Activated naive CD8-positive, alpha-beta T cell treated with anti-CD3 and anti-CD28 coated beads, Interleukin-2, amount 50 U/mL, for 24 hours (primary cell): ENCODE results near the gene TM7SF3.
"Not testable (repeated sequence)": the region's sequence is repeated elsewhere in the genome, so short reads cannot be mapped to it uniquely, and the experiment has no call there.

Experiments
- ATAC-seq: fragments of 150-1000 bp; cut with Tn5 transposase; one replicate; pipeline ENCODE4 v1.10.0; 2021
- DNase-seq: peaks from one replicate; pipeline ENCODE4 v3.0.0; 2021
- H3K27ac Mint-ChIP-seq: one replicate; pipeline ENCODE4 v1.8.0; 2021; ENCODE audit warnings: mild to moderate bottlenecking, mixed read lengths
- H3K27me3 Mint-ChIP-seq: one replicate; pipeline ENCODE4 v1.8.0; 2021; ENCODE audit warnings: mixed read lengths
- H3K36me3 Mint-ChIP-seq: one replicate; pipeline ENCODE4 v1.8.0; 2021; ENCODE audit warnings: low read depth, mixed read lengths
- H3K4me1 Mint-ChIP-seq: one replicate; pipeline ENCODE4 v1.8.0; 2021; ENCODE audit warnings: mixed read lengths
- H3K4me3 Mint-ChIP-seq: one replicate; pipeline ENCODE4 v1.8.0; 2021; ENCODE audit warnings: mild to moderate bottlenecking, moderate library complexity, mixed read lengths
- H3K9me3 Mint-ChIP-seq: one replicate; pipeline ENCODE4 v1.8.0; 2021; ENCODE audit warnings: mixed read lengths

Gene TM7SF3

GRCh38 chr12:26979733-26980132 lies 34.5 kb downstream of the TM7SF3 start:
- ATAC-seq (no peak), DNase-seq (no peak)
- Mint-ChIP-seq H3K36me3 (peaks cover 47% of the 10 kb centered on the region), H3K27ac (no peak overlapping the region), H3K4me3 (no peak overlapping the region), H3K9me3 (no peaks in the 10 kb centered on the region), H3K27me3 (no peaks in the 10 kb centered on the region), H3K4me1 (no peaks in the 10 kb centered on the region)

DNA sequence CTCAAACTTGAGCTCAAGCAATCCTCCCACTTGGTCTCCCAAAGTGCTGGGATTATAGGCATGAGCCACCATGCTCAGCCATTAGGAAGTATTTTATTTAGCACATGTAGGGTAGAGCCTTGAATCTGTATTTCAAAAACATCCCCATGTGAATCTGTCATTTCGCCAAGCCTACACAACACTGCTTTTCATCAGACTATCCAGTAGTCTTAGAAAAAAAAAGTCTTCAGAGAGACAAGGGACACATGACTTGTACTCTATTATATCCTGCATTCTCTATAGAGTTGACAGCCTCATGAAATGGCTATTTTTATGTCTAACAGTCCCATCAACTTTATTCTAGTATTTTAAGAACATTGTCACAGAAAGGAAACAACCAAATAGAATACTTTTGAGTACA lies 35.4 kb downstream of the TM7SF3 start:
- Mint-ChIP-seq H3K27ac (no peak overlapping the region), H3K36me3 (peaks cover 42% of the 10 kb centered on the region)
- no peak for ATAC-seq

GRCh38 chr12:26976687-26977086 lies 37.5 kb downstream of the TM7SF3 start:
- ATAC-seq (no peak), DNase-seq (no peak)
- Mint-ChIP-seq H3K36me3 (peaks cover 33% of the 10 kb centered on the region), H3K4me3 (no peak overlapping the region), H3K9me3 (no peaks in the 10 kb centered on the region), H3K4me1 (peaks cover 6% of the 10 kb centered on the region), H3K27me3 (no peaks in the 10 kb centered on the region), H3K27ac (no peak overlapping the region)

More for the DNA sequence above, 35.4 kb downstream of the TM7SF3 start:
- no peak for DNase-seq
- no peaks in the 10 kb centered on the region for H3K27me3 Mint-ChIP-seq
- H3K9me3 Mint-ChIP-seq: no peaks in the 10 kb centered on the region
- H3K4me3 Mint-ChIP-seq: no peak overlapping the region
- H3K4me1 Mint-ChIP-seq: no peaks in the 10 kb centered on the region

GRCh38 chr12:26971963-26972362 lies 42.2 kb downstream of the TM7SF3 start:
- peak; percentile 53 for DNase-seq
- peak; percentile 100 for ATAC-seq
- Mint-ChIP-seq H3K27me3 (no peaks in the 10 kb centered on the region), H3K4me1 (peaks cover 14% of the 10 kb centered on the region), H3K9me3 (no peaks in the 10 kb centered on the region), H3K4me3 (no peak overlapping the region), H3K36me3 (peaks cover 30% of the 10 kb centered on the region), H3K27ac (no peak overlapping the region)

- no peak overlapping the region for H3K27ac Mint-ChIP-seq
- H3K9me3 Mint-ChIP-seq: no peaks in the 10 kb centered on the region
- DNase-seq (no peak), ATAC-seq (no peak)
- H3K36me3 Mint-ChIP-seq: peaks cover 18% of the 10 kb centered on the region
- H3K27me3 Mint-ChIP-seq: no peaks in the 10 kb centered on the region
- peaks cover 14% of the 10 kb centered on the region for H3K4me1 Mint-ChIP-seq
- no peak overlapping the region for H3K4me3 Mint-ChIP-seq
Observed at GRCh38 chr12:26970136-26970535, 44.0 kb downstream of the TM7SF3 start.

GRCh38 chr12:26966842-26967241 lies 47.3 kb downstream of the TM7SF3 start:
- ATAC-seq: no peak
- no peaks in the 10 kb centered on the region for H3K27me3 Mint-ChIP-seq

GRCh38 chr12:26963413-26963812 lies 50.8 kb downstream of the TM7SF3 start:
- no peaks in the 10 kb centered on the region for H3K4me1 Mint-ChIP-seq
- peaks cover 35% of the 10 kb centered on the region for H3K36me3 Mint-ChIP-seq
- H3K27ac Mint-ChIP-seq: no peak overlapping the region
- no peaks in the 10 kb centered on the region for H3K9me3 Mint-ChIP-seq
- ATAC-seq (no peak), DNase-seq (no peak)
- H3K4me3 Mint-ChIP-seq: no peak overlapping the region
- no peaks in the 10 kb centered on the region for H3K27me3 Mint-ChIP-seq

More at GRCh38 chr12:26966842-26967241, 47.3 kb downstream of the TM7SF3 start:
- DNase-seq: no peak
- H3K27ac Mint-ChIP-seq: no peak overlapping the region
- no peak overlapping the region for H3K4me3 Mint-ChIP-seq
- peaks cover 9% of the 10 kb centered on the region for H3K4me1 Mint-ChIP-seq
- H3K36me3 Mint-ChIP-seq: peaks cover 32% of the 10 kb centered on the region
- no peaks in the 10 kb centered on the region for H3K9me3 Mint-ChIP-seq

DNA sequence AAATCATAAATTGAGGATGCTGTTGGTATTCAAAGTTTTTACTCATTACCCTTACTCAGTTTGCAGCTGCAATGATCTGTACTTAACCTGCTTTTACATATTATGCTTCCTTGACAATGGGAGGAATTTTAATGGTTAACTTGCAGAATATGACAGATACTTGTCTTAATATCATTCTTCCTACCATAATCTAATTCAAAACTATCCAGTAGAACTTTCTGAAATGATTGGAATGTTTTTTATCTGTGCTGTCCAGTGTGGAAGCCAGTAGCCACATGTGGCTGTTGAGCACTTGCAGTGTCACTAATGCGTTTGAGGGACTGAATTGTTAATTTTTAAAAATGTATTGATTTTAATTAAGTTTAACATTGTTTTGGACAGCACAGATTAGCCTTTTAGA lies 52.4 kb downstream of the TM7SF3 start:
- Mint-ChIP-seq H3K4me3 (no peak overlapping the region), H3K9me3 (no peaks in the 10 kb centered on the region), H3K27me3 (no peaks in the 10 kb centered on the region), H3K4me1 (no peaks in the 10 kb centered on the region), H3K36me3 (peaks cover 36% of the 10 kb centered on the region), H3K27ac (no peak overlapping the region)
- ATAC-seq (no peak), DNase-seq (no peak)

DNA sequence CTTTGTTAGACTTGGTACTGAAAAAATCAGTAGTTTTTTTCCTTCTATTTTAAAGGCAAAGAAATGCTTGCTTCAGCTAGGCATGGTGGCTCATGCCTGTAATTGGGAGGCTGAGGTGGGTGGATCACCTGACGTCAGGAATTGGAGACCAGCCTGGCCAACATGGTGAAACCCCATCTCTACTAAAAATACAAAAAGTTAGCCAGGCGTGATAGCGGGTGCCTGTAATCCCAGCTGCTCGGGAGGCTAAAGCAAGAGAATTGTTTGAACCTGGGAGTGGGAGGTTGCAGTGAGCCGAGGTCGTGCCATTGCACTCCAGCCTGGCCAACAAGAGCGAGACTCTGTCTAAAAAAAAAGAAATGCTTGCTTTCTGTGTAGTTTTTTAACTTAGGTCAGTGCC lies 52.8 kb downstream of the TM7SF3 start:
- not testable (repeated sequence) for H3K4me3 Mint-ChIP-seq, DNase-seq, H3K9me3 Mint-ChIP-seq, ATAC-seq, H3K27me3 Mint-ChIP-seq, H3K27ac Mint-ChIP-seq, H3K4me1 Mint-ChIP-seq
- H3K36me3 Mint-ChIP-seq: peaks cover 37% of the 10 kb centered on the region

- no peak overlapping the region for H3K27ac Mint-ChIP-seq
- H3K27me3 Mint-ChIP-seq: no peaks in the 10 kb centered on the region
- peaks cover 36% of the 10 kb centered on the region for H3K4me1 Mint-ChIP-seq
- no peak for DNase-seq
- H3K36me3 Mint-ChIP-seq: peaks cover 34% of the 10 kb centered on the region
- no peak overlapping the region for H3K4me3 Mint-ChIP-seq
- H3K9me3 Mint-ChIP-seq: no peaks in the 10 kb centered on the region
- ATAC-seq: no peak
Observed at GRCh38 chr12:26954027-26954426, 60.2 kb downstream of the TM7SF3 start.

- Mint-ChIP-seq H3K4me1 (peaks cover 38% of the 10 kb centered on the region), H3K27me3 (no peaks in the 10 kb centered on the region), H3K36me3 (peaks cover 37% of the 10 kb centered on the region), H3K9me3 (peaks cover 2% of the 10 kb centered on the region), H3K27ac (no peak overlapping the region), H3K4me3 (no peak overlapping the region)
- DNase-seq: no peak
- ATAC-seq: no peak
Observed at GRCh38 chr12:26953447-26953846, 60.7 kb downstream of the TM7SF3 start.

- H3K36me3 Mint-ChIP-seq: peaks cover 40% of the 10 kb centered on the region
- DNase-seq (no peak), ATAC-seq (no peak)
- H3K9me3 Mint-ChIP-seq: peaks cover 10% of the 10 kb centered on the region
- H3K27ac Mint-ChIP-seq: peak overlapping the region; percentile 4
- peaks cover 62% of the 10 kb centered on the region for H3K4me1 Mint-ChIP-seq
- no peaks in the 10 kb centered on the region for H3K27me3 Mint-ChIP-seq
- H3K4me3 Mint-ChIP-seq: no peak overlapping the region
Observed at GRCh38 chr12:26948309-26948708, 65.9 kb downstream of the TM7SF3 start.

- Mint-ChIP-seq H3K27me3 (no peaks in the 10 kb centered on the region), H3K4me3 (peak overlapping the region; percentile 94), H3K36me3 (peaks cover 9% of the 10 kb centered on the region), H3K4me1 (peaks cover 60% of the 10 kb centered on the region), H3K27ac (peak overlapping the region; percentile 98), H3K9me3 (no peaks in the 10 kb centered on the region)
- ATAC-seq (no peak), DNase-seq (no peak)
Observed at GRCh38 chr12:26941215-26941594, 73.0 kb downstream of the TM7SF3 start.

DNA sequence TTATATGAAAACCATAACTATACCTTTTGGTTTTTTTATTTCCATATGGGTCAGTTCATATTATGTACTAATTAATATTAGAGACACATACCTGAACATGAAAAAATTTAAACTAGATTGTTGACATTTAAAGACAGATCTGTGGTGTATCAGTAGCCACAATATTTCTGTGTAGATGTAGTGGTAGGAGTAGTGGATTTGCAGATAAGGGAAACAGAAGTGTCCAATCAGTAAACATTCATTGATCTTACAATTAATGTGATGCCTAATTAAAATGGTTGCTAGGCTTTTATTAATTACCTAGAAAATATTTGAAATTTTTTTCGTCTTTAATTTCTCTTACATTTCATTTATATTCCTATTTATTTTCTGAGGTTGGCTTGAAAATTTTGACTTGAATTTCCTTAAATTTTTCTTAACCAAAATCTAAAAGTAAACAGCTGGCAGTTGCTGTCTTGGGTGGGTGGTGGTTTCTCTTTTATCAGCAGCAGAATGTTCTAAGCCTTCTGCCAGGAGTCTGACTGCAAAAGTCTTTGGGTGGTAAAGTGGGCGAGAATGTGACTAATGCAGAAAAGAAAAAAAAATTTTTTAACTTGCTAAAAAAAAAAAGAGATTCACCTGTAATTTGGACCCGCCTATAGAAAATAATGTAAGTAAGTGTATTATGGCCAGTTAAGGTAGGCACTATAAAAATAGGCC lies 73.5 kb downstream of the TM7SF3 start:
- peak overlapping the region; percentile 94 for H3K4me3 Mint-ChIP-seq
- no peaks in the 10 kb centered on the region for H3K27me3 Mint-ChIP-seq
- peaks cover 60% of the 10 kb centered on the region for H3K4me1 Mint-ChIP-seq
- H3K36me3 Mint-ChIP-seq: peaks cover 4% of the 10 kb centered on the region
- H3K9me3 Mint-ChIP-seq: no peaks in the 10 kb centered on the region
- DNase-seq (no peak), ATAC-seq (no peak)
- H3K27ac Mint-ChIP-seq: peak overlapping the region; percentile 98

DNA sequence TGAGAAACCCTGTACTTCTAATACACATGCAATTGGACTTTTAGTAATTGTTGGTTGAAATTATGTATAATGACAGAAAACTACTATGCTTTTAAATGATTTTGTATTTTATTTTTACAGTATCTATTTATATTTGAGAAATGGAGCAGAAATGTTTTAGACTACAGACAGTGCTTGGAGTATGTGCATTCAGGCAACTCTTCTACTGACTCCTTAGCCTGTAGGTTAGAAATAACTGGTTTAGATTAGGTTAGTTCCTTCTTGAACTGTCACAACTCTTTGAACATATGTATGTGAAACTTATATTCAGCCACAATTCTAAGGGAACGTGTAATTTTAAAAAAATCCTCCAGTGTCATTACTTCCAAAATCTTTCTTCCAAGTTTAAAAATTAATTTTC lies 74.2 kb downstream of the TM7SF3 start:
- peaks cover 6% of the 10 kb centered on the region for H3K36me3 Mint-ChIP-seq
- H3K27ac Mint-ChIP-seq: peak overlapping the region; percentile 98
- H3K27me3 Mint-ChIP-seq: no peaks in the 10 kb centered on the region
- H3K4me3 Mint-ChIP-seq: peak overlapping the region; percentile 94
- H3K9me3 Mint-ChIP-seq: no peaks in the 10 kb centered on the region
- ATAC-seq (no peak), DNase-seq (no peak)
- peaks cover 63% of the 10 kb centered on the region for H3K4me1 Mint-ChIP-seq
